K562 (cell line): ENCODE data around the gene HES4. TPM values are rescaled to one million over a fixed set of nuclear protein-coding genes. Genes with fewer than 3 reads are reported as not detected.

Experiments used
- CHD2 ChIP-seq: IDR thresholded peaks from 2 replicates; pipeline ENCODE4 v1.6.1; 2011; ENCODE audit warnings: low read depth, low read length
- ELF2 ChIP-seq: fragments of 250-450 bp; sonication (Bioruptor Pico); IDR thresholded peaks from 2 replicates; pipeline ENCODE4 v1.5.0; 2021; ENCODE audit warnings: mild to moderate bottlenecking
- MCM3 ChIP-seq: fragments of 450-650 bp; IDR thresholded peaks from 2 replicates; pipeline ENCODE4 v1.6.1; 2016
- MED1 ChIP-seq: sonication (generic); formaldehyde crosslinking; IDR thresholded peaks from 2 replicates; pipeline ENCODE4 v1.8.1; 2023; ENCODE audit warnings: missing genetic modification reagents, borderline replicate concordance
- POLR2A ChIP-seq: fragments of 450-650 bp; conservative IDR thresholded peaks from 2 replicates; pipeline ENCODE4 v1.6.1; 2016
- POLR2B ChIP-seq: fragments of 450-650 bp; IDR thresholded peaks from 2 replicates; pipeline ENCODE4 v1.6.1; 2018; ENCODE audit warnings: low read depth; ENCODE audit not compliant: partially characterized antibody
- SMAD3 ChIP-seq: fragments of 450-650 bp; formaldehyde crosslinking; conservative IDR thresholded peaks from 2 replicates; pipeline ENCODE4 v1.4.0; 2020; ENCODE audit warnings: mild to moderate bottlenecking
- TEAD2 ChIP-seq: fragments of 450-650 bp; IDR thresholded peaks from 2 replicates; pipeline ENCODE4 v1.6.1; 2016; ENCODE audit warnings: missing genetic modification characterization, control low read depth, missing compliant biosample characterization
- YY1 ChIP-seq, 3 experiments: IDR thresholded peaks; 2 replicates each; pipeline ENCODE4 v1.6.1; 2011; ENCODE audit warnings: low read length in 2 of 3, mild to moderate bottlenecking in 2 of 3, moderate library complexity in 2 of 3, borderline replicate concordance in 1 of 3, control low read depth in 1 of 3, low read depth in 1 of 3; ENCODE audit not compliant: insufficient read depth in 3 of 3, insufficient replicate concordance in 2 of 3, control insufficient read depth in 1 of 3, insufficient read length in 1 of 3; ENCODE audit errors: extremely low read depth in 1 of 3
- ZBTB17 ChIP-seq: fragments of 450-650 bp; formaldehyde crosslinking; IDR thresholded peaks from 2 replicates; pipeline ENCODE4 v1.4.0; 2020; ENCODE audit warnings: mild to moderate bottlenecking
- ZNF766 ChIP-seq: fragments of 200-800 bp; sonication (Bioruptor generic); conservative IDR thresholded peaks from 2 replicates; pipeline ENCODE4 v1.6.1; 2016; ENCODE audit warnings: missing genetic modification characterization, missing compliant biosample characterization
- ZNF785 ChIP-seq: fragments of 250-450 bp; sonication (Bioruptor Pico); IDR thresholded peaks from 2 replicates; pipeline ENCODE4 v1.4.0; 2020; ENCODE audit warnings: mild to moderate bottlenecking
- polyA plus RNA-seq, 8 experiments: library from polyadenylated mRNA; depleted of rRNA in 4 of 8; stranded (reverse) in 5 of 8; unstranded in 3 of 8; fragments of >200 nt; fragmentation: Nextera tagmentation in 2 of 8; fragmentation: Illumina TruSeq in 1 of 8; extraction: Ambion mirVana in 2 of 8; extraction: Trizol in 1 of 8; gene quantifications; 2 replicates each; pipeline versions ENCODE4 v1.2.1 to v1.2.3, GENCODE V29; 2011 to 2014; ENCODE audit warnings: inconsistent platforms in 1 of 8, missing spikeins in 1 of 8
- total RNA-seq, 7 experiments: library from RNA; depleted of rRNA in 6 of 7; stranded (reverse); fragments of >200 nt in 6 of 7; fragmentation: Illumina TruSeq in 2 of 7; extraction: Trizol in 2 of 7; gene quantifications; 2 replicates each; pipeline versions ENCODE4 v1.2.1 to v1.2.3, GENCODE V29; 2011 to 2021; ENCODE audit warnings: low replicate concordance in 1 of 7
- TF ChIP-seq, protein P1 (sequence below), 2 experiments: fragments of 450-650 bp; IDR thresholded peaks; 2 replicates each; pipeline ENCODE4 v1.6.1; 2016
- TF ChIP-seq, protein P2 (sequence below), 2 experiments: fragments of 450-650 bp; IDR thresholded peaks; 2 replicates each; pipeline ENCODE4 v1.6.1; 2018; ENCODE audit warnings: mild to moderate bottlenecking in 2 of 2, low read depth in 1 of 2; ENCODE audit not compliant: partially characterized antibody in 2 of 2
- TF ChIP-seq, protein P3 (sequence below): sonication (generic); formaldehyde crosslinking; IDR thresholded peaks from 2 replicates; pipeline ENCODE4 v1.8.0; 2023; ENCODE audit warnings: mild to moderate bottlenecking, missing genetic modification reagents
- TF ChIP-seq, protein P4 (sequence below): fragments of 150-350 bp; IDR thresholded peaks from 2 replicates; pipeline ENCODE4 v1.6.1; 2014; ENCODE audit warnings: low read depth, mild to moderate bottlenecking, low read length, borderline replicate concordance

Gene HES4
- total and polyA plus RNA-seq, 9 of the 15 experiments (the other 6 are each of a cell fraction or from before 2014, with no cell fraction given), result 0.21 to 43.7 (median 5.3) TPM; not detected in 2

DNA sequence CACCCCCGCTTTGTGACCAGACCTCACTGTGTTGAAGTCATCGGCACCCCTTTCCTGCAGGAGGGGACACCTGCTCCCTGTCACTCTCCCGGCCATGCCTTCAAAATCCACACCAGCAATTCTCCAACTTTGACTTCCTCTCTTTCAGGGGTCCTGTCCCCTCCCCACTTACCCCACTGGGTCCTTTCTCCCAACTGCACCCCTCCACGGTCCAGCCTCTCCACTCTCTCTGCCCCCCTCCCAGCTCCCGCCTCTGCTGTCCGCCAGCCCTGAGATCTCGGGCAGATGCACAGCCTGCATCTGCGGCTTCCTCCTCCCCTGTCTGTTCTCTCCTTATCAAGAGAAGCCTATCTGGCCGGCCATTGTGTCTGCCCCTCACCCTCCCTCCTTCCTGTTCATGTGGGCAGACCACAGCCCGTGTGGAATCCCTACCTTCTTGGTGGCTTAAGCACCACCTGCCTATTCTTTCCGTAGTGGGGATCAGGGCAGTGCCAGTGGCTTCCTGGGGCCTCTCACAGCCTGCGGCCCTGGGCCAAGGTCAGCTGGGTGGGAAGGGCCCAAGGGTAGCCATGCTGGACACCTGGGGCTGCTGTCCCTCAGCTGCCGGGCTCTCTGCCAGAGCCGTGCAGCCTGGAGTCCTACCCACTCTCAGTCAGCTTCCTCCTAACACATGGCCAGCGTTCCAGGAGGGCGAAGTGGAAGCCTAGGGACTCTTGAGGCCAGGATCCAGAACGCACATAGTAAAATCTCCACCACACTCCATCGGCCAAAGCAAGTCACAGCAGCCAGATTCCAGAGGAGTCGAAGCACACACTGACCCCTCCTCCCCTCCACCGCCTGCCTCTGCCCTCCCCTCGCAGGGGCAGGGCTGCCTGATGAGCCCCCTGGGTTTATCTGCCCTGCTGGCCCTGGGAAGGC is 5.1 kb upstream of the HES4 start (continued):
- TF ChIP-seq CHD2 (peak; percentile 51), TEAD2 (tag) (peak; percentile 51; the same call in 1 of the 2 replicates), MED1 (CRISPR knock-in tag) (no peak), ZNF766 (CRISPR knock-in tag) (peak; percentile 80; the same call in 1 of the 2 replicates), ELF2 (CRISPR knock-in tag) (peak; percentile 79; the same call in 1 of the 2 replicates), ZNF785 (CRISPR knock-in tag) (no peak), SMAD3 (CRISPR knock-in tag) (peak; percentile 61; the same call in 1 of the 2 replicates), MCM3 (no peak), YY1 (IDR thresholded peaks at IDR 0.05; ENCODE audit: borderline replicate concordance in 1 of 3, control insufficient read depth in 1 of 3, extremely low read depth in 1 of 3, insufficient read depth in 3 of 3, insufficient read length in 1 of 3, insufficient replicate concordance in 2 of 3, low read depth in 1 of 3, low read length in 2 of 3) (peak; percentile 43 to 83 (median 69)), POLR2A (no peak), ZBTB17 (CRISPR knock-in tag) (peak; percentile 80; the same call in 1 of the 2 replicates), POLR2B (no peak)
- TF ChIP-seq, protein P1, sequence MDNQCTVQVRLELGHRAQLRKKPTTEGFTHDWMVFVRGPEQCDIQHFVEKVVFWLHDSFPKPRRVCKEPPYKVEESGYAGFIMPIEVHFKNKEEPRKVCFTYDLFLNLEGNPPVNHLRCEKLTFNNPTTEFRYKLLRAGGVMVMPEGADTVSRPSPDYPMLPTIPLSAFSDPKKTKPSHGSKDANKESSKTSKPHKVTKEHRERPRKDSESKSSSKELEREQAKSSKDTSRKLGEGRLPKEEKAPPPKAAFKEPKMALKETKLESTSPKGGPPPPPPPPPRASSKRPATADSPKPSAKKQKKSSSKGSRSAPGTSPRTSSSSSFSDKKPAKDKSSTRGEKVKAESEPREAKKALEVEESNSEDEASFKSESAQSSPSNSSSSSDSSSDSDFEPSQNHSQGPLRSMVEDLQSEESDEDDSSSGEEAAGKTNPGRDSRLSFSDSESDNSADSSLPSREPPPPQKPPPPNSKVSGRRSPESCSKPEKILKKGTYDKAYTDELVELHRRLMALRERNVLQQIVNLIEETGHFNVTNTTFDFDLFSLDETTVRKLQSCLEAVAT (IDR thresholded peaks at IDR 0.05), result peak in 1 of 2 experiments; percentile 24; a peak in 1 of 4 replicates
- TF ChIP-seq, protein P2, sequence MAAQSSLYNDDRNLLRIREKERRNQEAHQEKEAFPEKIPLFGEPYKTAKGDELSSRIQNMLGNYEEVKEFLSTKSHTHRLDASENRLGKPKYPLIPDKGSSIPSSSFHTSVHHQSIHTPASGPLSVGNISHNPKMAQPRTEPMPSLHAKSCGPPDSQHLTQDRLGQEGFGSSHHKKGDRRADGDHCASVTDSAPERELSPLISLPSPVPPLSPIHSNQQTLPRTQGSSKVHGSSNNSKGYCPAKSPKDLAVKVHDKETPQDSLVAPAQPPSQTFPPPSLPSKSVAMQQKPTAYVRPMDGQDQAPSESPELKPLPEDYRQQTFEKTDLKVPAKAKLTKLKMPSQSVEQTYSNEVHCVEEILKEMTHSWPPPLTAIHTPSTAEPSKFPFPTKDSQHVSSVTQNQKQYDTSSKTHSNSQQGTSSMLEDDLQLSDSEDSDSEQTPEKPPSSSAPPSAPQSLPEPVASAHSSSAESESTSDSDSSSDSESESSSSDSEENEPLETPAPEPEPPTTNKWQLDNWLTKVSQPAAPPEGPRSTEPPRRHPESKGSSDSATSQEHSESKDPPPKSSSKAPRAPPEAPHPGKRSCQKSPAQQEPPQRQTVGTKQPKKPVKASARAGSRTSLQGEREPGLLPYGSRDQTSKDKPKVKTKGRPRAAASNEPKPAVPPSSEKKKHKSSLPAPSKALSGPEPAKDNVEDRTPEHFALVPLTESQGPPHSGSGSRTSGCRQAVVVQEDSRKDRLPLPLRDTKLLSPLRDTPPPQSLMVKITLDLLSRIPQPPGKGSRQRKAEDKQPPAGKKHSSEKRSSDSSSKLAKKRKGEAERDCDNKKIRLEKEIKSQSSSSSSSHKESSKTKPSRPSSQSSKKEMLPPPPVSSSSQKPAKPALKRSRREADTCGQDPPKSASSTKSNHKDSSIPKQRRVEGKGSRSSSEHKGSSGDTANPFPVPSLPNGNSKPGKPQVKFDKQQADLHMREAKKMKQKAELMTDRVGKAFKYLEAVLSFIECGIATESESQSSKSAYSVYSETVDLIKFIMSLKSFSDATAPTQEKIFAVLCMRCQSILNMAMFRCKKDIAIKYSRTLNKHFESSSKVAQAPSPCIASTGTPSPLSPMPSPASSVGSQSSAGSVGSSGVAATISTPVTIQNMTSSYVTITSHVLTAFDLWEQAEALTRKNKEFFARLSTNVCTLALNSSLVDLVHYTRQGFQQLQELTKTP (IDR thresholded peaks at IDR 0.05; ENCODE audit: low read depth in 1 of 2, partially characterized antibody in 2 of 2), result peak in 1 of 2 experiments; percentile 47
- TF ChIP-seq, protein P3, sequence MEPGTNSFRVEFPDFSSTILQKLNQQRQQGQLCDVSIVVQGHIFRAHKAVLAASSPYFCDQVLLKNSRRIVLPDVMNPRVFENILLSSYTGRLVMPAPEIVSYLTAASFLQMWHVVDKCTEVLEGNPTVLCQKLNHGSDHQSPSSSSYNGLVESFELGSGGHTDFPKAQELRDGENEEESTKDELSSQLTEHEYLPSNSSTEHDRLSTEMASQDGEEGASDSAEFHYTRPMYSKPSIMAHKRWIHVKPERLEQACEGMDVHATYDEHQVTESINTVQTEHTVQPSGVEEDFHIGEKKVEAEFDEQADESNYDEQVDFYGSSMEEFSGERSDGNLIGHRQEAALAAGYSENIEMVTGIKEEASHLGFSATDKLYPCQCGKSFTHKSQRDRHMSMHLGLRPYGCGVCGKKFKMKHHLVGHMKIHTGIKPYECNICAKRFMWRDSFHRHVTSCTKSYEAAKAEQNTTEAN, result no peak
- TF ChIP-seq, protein P4, sequence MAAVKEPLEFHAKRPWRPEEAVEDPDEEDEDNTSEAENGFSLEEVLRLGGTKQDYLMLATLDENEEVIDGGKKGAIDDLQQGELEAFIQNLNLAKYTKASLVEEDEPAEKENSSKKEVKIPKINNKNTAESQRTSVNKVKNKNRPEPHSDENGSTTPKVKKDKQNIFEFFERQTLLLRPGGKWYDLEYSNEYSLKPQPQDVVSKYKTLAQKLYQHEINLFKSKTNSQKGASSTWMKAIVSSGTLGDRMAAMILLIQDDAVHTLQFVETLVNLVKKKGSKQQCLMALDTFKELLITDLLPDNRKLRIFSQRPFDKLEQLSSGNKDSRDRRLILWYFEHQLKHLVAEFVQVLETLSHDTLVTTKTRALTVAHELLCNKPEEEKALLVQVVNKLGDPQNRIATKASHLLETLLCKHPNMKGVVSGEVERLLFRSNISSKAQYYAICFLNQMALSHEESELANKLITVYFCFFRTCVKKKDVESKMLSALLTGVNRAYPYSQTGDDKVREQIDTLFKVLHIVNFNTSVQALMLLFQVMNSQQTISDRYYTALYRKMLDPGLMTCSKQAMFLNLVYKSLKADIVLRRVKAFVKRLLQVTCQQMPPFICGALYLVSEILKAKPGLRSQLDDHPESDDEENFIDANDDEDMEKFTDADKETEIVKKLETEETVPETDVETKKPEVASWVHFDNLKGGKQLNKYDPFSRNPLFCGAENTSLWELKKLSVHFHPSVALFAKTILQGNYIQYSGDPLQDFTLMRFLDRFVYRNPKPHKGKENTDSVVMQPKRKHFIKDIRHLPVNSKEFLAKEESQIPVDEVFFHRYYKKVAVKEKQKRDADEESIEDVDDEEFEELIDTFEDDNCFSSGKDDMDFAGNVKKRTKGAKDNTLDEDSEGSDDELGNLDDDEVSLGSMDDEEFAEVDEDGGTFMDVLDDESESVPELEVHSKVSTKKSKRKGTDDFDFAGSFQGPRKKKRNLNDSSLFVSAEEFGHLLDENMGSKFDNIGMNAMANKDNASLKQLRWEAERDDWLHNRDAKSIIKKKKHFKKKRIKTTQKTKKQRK, result no peak
